Thyroid gland (tissue), 4 donors: ENCODE results near the gene EXD2. TPM values are rescaled to one million over a fixed set of nuclear protein-coding genes. Genes with fewer than 3 reads are reported as not detected.

Experiments used
- DNase-seq, 2 donors: peaks; one replicate each; pipeline ENCODE4 v3.0.0-alpha.2; 2019
- H3K27ac ChIP-seq, 3 donors: fragments of 200-600 bp; sonication (generic); 1 replicate in 2 of 3; 2 replicates in 1 of 3; pipeline ENCODE4 v1.5.1; 2016 to 2019; ENCODE audit warnings: mild to moderate bottlenecking in 1 of 3, moderate library complexity in 1 of 3
- H3K27me3 ChIP-seq: fragments of 200-600 bp; sonication (generic); one replicate; pipeline ENCODE4 v1.5.1; 2019
- H3K36me3 ChIP-seq, 2 donors: fragments of 200-600 bp; sonication (generic); one replicate each; pipeline ENCODE4 v1.5.1; 2016 to 2019
- H3K4me1 ChIP-seq, 2 donors: fragments of 200-600 bp; sonication (generic); one replicate each; pipeline ENCODE4 v1.5.1; 2017 to 2019
- H3K4me3 ChIP-seq, 3 donors: fragments of 200-600 bp; sonication (generic); replicated peaks in 1 of 3; 1 replicate in 2 of 3; 2 replicates in 1 of 3; pipeline ENCODE4 v1.5.1; 2016; ENCODE audit warnings: mild to moderate bottlenecking in 1 of 3
- H3K9me3 ChIP-seq: fragments of 200-600 bp; sonication (generic); one replicate; pipeline ENCODE4 v1.5.1; 2017
- CTCF ChIP-seq, 6 experiments: fragments of 200-600 bp in 3 of 6; fragments of 450-650 bp in 3 of 6; sonication (generic) in 3 of 6; IDR thresholded peaks; one replicate each; pipeline ENCODE4 v1.5.1; 2016 to 2019; ENCODE audit warnings: antibody characterized with exemption in 6 of 6, mild to moderate bottlenecking in 2 of 6, inconsistent platforms in 1 of 6, moderate library complexity in 1 of 6
- POLR2A ChIP-seq, 2 donors: fragments of 450-650 bp; IDR thresholded peaks; one replicate each; pipeline ENCODE4 v1.6.1; 2017; ENCODE audit warnings: antibody characterized with exemption in 2 of 2, mild to moderate bottlenecking in 2 of 2, moderate library complexity in 1 of 2
- WGBS, 2 donors: methylation state at CpG; one replicate each; pipeline ENCODE4 v1.1.5; 2017; 5-methylcytosine and 5-hydroxymethylcytosine counted together
- intact Hi-C: fragments of 100-400 bp; cut with DNase I; formaldehyde crosslinking; loops from one replicate; pipeline ENCODE4 v1.15.1; 2023
- total RNA-seq, 4 donors: library from RNA; depleted of rRNA; stranded (reverse); fragments of >200 nt; gene quantifications; one replicate each; pipeline ENCODE4 v1.2.3, GENCODE V29; 2016

The EXD2 gene
- total RNA-seq, 4 donors from 2014 or later: 21.2 to 28.3 (median 25.2) TPM

GRCh38 chr14:69268223-69268622 lies 76.9 kb downstream of the EXD2 start:
- TF ChIP-seq POLR2A (IDR thresholded peaks at IDR 0.05) (no peak), CTCF (IDR thresholded peaks at IDR 0.05) (no peak)
- no peak overlapping the region for H3K27ac ChIP-seq
- no peaks in the 10 kb centered on the region for H3K36me3 ChIP-seq
- WGBS, 2 donors: 83 to 88% methylated on average over 2 of the region's 2 CpGs
- no peaks in the 10 kb centered on the region for H3K4me1 ChIP-seq
- H3K27me3 ChIP-seq: no peaks in the 10 kb centered on the region
- intact Hi-C loops: no loop called here
- no peak for DNase-seq
- H3K4me3 ChIP-seq: no peak overlapping the region
- no peaks in the 10 kb centered on the region for H3K9me3 ChIP-seq

DNA sequence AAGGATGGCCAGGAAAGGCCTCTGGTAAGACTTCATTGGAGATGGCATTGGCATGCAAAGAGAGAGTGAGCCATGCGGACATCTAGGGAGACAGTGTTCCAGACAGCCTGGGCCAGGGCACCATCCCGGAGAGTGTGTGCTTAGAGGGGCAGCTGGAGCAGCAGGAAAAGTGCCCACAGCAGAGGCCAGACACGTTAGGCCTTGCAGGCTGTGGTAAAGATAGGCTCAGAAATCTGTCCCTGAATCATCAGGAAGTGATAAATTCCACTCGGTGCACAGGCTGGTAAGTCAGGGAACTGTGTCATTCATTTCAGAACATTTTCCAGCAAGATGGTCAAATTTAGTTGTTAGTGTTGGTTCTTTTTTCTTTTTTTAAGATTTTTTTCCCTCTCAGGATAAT lies 77.5 kb downstream of the EXD2 start:
- DNase-seq: no peak
- Histone ChIP-seq H3K9me3 (no peaks in the 10 kb centered on the region), H3K36me3 (no peaks in the 10 kb centered on the region), H3K27ac (no peak overlapping the region), H3K4me3 (no peak overlapping the region), H3K4me1 (no peaks in the 10 kb centered on the region), H3K27me3 (no peaks in the 10 kb centered on the region)
- WGBS, 2 donors: 81 to 83% methylated on average over 4 of the region's 4 CpGs
- intact Hi-C loops: no loop called here
- TF ChIP-seq CTCF (IDR thresholded peaks at IDR 0.05): no peak
- no peak for TF ChIP-seq POLR2A (IDR thresholded peaks at IDR 0.05)

- Histone ChIP-seq H3K36me3 (no peaks in the 10 kb centered on the region), H3K27me3 (no peaks in the 10 kb centered on the region), H3K9me3 (no peaks in the 10 kb centered on the region), H3K4me1 (no peaks in the 10 kb centered on the region), H3K4me3 (no peak overlapping the region), H3K27ac (no peak overlapping the region)
- TF ChIP-seq POLR2A (IDR thresholded peaks at IDR 0.05) (no peak), CTCF (IDR thresholded peaks at IDR 0.05) (no peak)
- intact Hi-C loops: no loop called here
- DNase-seq: no peak
- WGBS, 2 donors: 75 to 91% methylated on average over 1 of the region's 1 CpG
Measured at GRCh38 chr14:69269381-69269780, 78.1 kb downstream of the EXD2 start.

GRCh38 chr14:69270097-69270496 lies 78.8 kb downstream of the EXD2 start:
- Histone ChIP-seq H3K4me1 (no peaks in the 10 kb centered on the region), H3K4me3 (no peak overlapping the region), H3K27ac (no peak overlapping the region), H3K27me3 (no peaks in the 10 kb centered on the region), H3K36me3 (no peaks in the 10 kb centered on the region), H3K9me3 (no peaks in the 10 kb centered on the region)
- intact Hi-C loops: no loop called here
- no peak for TF ChIP-seq CTCF (IDR thresholded peaks at IDR 0.05)
- WGBS, 2 donors: 76 to 90% methylated on average over 8 to 9 of the region's 10 CpGs
- DNase-seq: no peak

DNA sequence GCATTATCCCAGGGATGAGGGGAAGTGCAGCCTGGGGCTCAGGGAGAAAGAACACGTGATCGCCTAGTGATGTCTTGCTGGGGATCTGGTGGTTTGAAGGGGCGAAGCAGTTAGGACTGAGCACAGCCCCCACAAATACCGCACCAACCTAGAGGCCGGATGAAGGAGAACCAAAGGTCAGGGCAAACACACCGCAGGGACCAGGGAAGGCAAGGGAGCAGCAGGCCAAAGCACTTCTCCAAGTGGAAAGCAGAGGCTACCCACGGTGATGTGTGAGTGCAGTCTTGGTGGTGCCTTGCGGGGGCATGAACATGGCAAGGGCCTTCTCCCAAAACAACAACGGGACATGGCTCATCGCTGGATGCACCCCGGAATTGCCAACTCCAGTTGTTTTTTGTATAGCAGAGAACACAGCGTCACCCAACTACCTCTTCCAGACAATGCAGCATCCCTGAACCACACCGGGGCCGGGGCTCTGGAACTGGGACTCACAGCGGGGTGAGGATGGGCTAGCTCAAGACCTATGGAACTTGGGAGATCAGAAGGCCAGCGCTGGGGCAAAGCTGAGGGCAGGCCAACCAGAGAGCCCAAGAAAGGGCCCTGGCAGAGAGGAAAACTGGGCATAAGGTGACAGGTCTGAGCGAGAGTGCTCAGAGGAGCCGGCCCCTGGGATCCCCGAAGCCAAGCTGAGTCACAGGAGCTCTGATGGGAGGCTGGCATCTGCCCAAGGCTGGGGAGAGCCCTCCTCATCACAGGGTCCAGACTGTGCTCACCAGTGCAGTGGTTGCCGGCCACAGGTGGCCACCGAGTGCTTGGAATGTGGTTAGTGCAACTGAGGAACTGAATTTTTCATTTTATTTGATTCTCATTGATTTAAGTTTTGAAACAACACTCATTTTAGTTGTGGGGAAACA lies 79.8 kb downstream of the EXD2 start:
- TF ChIP-seq POLR2A (IDR thresholded peaks at IDR 0.05) (no peak), CTCF (IDR thresholded peaks at IDR 0.05) (no peak)
- H3K4me3 ChIP-seq: no peak overlapping the region
- no peaks in the 10 kb centered on the region for H3K36me3 ChIP-seq
- H3K27ac ChIP-seq: no peak overlapping the region
- no peak for DNase-seq
- H3K4me1 ChIP-seq: no peaks in the 10 kb centered on the region
- no peaks in the 10 kb centered on the region for H3K9me3 ChIP-seq
- WGBS, 2 donors: 91 to 92% methylated on average over 21 of the region's 21 CpGs
- H3K27me3 ChIP-seq: no peaks in the 10 kb centered on the region
- intact Hi-C loops: no loop called here
